ENCODE measurements around the gene HHEX.

- TF ChIP-seq CTCF (conservative IDR thresholded peaks at IDR 0.05 in 1 of 2, IDR thresholded peaks at IDR 0.05 in 1 of 2; ENCODE audit: extremely low read depth in 1 of 2, insufficient read depth in 1 of 2, low read depth in 1 of 2, low read length in 2 of 2) (no peak), EZH2 (IDR thresholded peaks at IDR 0.05; ENCODE audit: borderline replicate concordance, low read length) (no peak)
These were observed 8.1 kb downstream of the HHEX start for GRCh38 chr10:92697663-92698511.

All from mammary epithelial cell (primary cell).